ENCODE measurements around the gene BOK.
"Not testable (repeated sequence)": the region's sequence is repeated elsewhere in the genome, so short reads cannot be mapped to it uniquely, and the experiment has no call there.

The BOK gene

DNA sequence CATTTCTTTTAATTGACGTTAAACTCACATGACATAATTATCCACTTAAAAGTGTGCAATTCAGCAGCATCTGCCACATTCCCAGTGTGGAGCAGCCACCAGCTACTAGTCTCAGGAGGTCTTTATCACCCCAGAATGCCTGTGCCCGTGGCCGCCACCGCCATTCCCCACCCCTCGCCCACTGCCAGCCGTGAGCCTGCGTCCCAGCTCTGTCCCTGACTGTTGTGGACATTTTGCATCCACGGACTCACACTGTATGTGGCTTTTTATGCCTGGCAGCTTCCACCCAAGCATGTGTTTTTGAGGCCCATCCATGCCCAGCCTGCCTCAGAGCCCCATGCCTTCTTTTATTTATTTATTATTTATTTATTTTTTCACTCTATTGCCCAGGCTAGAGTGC is 9.2 kb downstream of the BOK start:
- H3K4me3 ChIP-seq (ENCODE audit: low read length): no peak overlapping the region
- DNase-seq (ENCODE audit: low read depth, low spot score): no peak

DNA sequence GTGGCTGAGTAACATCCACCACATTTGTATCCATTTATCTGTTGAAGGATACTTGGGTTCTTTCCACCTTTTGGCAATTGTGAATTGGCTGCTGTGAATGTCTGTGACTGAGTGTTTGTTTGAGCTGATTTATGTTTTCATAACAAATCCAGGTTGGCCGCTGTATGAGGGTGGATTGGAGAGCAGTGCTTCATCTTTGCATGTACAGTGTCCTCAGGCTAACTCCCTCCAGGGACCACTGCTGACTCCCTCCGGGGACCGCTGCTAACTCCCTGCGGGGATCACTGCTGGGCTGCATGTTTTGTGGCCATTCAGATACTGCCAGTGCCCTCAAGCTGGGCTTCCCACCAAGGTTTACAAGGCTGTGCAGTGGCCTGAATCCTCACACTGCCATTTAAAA is 10.2 kb downstream of the BOK start:
- no peak overlapping the region for H3K4me3 ChIP-seq (ENCODE audit: low read length)
- no peak for DNase-seq (ENCODE audit: low read depth, low spot score)

DNA sequence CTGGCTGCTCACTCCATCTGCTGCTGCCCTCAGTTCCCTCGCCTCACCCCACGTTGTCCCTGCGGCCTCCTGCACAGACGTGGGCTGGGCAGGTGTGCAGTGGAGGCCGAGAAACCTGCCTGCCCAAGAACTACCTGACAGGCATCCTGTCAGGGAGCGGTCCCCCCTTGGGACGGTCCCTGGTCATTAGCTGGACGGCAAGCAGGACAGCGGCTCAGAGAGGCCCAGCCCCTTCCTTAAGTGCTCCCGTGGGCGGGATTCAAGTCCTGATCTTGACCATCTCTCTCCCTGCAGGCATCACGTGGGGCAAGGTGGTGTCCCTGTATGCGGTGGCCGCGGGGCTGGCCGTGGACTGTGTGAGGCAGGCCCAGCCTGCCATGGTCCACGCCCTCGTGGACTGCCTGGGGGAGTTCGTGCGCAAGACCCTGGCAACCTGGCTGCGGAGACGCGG is 11.3 kb downstream of the BOK start:
- no peak for DNase-seq (ENCODE audit: low read depth, low spot score)
- no peak overlapping the region for H3K4me3 ChIP-seq (ENCODE audit: low read length)

DNA sequence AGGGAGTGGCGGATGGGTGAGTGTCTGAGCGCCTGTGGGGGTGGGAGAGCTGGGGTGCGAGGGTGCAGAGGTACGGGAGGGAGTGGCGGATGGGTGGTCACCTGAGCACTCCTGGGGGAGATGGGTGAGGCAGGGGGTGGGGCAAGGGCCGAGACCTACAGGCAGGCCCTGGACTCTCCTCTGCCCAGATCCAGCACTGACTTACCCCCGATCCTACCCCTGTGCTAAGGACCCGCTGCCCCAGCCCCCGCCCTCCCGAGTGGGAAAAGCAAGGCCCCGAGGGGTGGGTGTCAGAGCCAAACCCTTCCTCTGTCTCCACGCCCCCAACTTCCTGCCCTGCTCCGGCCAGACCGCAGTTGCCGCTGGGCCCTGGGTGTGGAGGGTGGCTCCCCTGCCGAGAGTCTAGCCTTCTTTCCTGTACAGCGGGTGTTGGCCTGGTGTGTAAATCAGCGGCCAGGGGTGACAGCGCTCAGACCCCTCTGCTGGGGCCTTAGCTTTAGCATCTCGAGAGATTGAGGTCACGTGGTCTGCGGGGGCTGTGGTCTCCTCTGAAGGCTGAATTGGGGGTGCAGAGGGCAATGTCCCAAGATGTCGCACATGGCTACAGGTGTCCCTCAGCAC is 12.5 kb downstream of the BOK start:
- DNase-seq (ENCODE audit: low read depth, low spot score): no peak
- H3K4me3 ChIP-seq (ENCODE audit: low read length): no peak overlapping the region

DNA sequence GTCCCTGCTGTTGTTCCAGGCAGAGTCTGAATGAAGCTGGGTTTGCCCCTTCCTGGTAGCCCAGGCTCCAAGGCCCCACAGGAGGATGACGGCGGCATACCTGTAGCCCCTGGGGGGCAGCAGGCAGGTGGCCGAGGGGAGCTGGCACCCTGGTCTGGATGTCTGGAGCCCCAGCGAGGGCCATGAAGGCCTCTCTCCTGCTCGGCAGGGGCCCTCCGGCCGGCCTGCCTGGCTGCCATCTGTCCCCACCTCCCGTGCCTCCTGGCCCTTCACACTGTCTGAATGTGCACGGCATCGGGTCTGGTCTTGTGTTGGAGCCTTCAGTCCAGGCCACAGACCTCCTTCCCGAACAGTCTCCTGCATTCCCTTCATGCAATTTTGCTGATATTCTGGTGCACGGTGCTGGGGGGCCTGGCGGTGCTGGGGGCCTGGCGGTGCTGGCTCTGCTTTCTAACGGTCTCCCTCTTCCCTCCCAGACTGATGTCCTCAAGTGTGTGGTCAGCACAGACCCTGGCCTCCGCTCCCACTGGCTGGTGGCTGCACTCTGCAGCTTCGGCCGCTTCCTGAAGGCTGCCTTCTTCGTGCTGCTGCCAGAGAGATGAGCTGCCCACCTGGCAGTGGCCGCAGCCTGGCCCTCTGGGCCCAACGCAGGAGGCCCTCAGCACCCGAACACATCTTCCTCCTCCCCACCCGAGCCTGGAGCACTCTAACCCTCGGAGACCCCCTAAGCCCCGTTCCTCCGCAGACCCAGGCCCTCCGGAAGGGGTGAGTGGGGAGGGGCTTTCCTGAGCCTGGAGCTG is 13.5 kb downstream of the BOK start:
- no peak overlapping the region for H3K4me3 ChIP-seq (ENCODE audit: low read length)
- DNase-seq (ENCODE audit: low read depth, low spot score): no peak

DNA sequence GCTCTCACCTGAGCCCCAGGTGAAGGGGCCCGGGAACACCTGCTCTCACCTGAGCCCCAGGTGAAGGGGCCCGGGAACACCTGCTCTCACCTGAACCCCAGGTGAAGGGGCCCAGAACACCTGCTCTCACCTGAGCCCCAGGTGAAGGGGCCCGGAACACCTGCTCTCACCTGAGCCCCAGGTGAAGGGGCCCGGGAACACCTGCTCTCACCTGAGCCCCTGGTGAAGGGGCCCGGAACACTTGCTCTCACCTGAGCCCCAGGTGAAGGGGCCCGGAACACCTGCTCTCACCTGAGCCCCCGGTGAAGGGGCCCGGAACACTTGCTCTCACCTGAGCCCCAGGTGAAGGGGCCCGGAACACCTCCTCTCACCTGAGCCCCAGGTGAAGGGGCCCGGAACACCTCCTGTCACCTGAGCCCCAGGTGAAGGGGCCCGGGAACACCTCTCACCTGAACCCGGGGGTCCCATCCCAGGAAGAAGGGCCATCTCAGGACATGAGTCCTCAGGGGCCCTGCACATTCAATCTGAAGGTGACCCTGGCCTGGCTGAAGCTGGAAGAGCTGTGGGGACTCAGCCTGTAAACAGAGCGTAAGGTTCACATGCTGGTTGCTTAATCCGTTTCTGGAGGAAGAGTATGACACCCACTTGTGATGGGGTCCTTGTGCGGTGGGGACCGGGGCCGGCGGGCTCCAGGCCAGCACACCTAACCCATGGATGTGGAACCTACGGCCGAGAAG is 14.5 kb downstream of the BOK start:
- H3K4me3 ChIP-seq (ENCODE audit: low read length); DNase-seq (ENCODE audit: low read depth, low spot score): not testable (repeated sequence)

DNA sequence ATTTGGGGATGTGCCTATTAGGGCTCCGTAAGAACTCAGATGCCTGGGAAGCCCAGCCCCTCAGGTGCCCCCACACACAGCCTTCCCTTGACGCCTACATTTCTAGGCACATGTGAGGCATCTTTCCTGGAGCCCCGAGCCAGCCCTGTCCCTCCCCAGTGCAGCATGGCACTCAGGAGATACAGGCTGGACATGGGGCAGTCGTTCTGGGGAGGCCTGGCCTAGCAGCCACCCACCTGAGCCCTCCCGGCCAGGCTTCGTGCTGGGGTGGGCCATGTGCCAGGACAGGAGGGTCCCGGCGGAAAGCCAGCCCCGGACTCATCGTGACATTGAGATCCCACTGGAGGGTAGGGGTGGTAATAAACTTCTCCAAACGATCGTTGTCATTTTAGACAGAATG is 15.2 kb downstream of the BOK start:
- H3K4me3 ChIP-seq (ENCODE audit: low read length): no peak overlapping the region
- DNase-seq (ENCODE audit: low read depth, low spot score): no peak

DNA sequence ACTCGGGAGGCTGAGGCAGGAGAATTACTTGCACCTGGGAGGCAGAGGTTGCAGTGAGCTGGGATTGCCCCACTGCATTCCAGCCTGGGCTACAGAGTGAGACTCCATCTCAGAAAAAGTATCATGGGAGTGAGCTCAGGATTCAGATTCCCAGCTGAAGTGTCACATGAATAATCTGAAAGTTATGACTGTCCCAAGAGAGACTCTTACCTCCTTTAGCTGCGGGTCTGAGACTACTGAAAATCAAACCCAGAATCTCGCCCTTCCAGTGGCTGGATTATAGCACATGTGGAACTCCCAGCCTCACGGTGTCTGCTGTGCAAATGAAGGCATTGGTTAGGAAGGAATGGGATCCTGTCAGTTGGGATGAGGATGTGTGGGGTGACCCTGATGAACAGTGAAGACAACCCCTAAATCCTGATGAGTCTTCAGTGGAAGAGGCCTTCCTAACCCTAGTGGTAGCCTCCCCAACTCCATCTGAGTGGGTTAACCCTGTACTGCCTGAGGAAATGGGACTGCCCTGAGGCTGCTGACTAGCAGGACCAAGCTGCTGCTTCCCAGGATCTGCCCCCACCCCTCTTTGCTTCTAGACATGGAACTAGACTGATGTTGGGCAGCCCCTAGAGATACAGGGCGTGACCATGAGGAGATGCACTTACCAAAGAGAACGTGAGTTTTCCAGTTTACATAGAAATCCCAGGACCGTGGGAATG is 16.5 kb downstream of the BOK start:
- DNase-seq (ENCODE audit: low read depth, low spot score): no peak
- H3K4me3 ChIP-seq (ENCODE audit: low read length): no peak overlapping the region

DNA sequence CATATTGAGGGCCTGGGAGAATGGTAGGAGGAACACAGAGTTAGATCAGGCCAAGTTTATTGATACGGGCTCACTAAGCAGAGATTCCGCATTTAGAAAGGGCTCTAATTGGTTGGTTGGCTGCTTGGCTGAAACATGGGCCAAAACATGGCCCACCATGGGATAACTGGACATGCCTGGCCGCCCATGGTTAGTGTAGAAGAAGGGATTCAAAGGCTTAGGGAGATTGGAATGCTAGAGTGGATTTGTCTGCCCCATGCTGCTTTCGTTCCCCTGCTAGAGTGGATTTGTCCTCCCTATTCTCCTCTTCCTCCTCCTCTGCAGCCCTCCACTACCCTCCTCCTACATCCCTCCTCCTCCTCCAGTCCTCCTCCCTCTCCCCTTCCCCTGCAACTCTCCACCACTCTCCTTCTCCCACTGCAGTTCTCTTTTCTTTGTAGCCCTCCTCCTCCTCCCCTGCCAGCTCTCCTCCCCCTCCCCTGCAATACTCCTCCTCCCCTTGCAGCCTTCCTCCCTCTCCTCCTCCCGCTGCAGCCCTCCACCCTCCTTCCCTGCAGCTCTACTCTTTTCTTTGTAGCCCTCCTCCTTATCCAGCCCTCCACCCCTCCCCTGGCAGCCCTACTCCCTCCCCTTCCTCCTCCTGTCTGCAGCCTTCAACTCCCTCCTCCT is 17.2 kb downstream of the BOK start:
- no peak for DNase-seq (ENCODE audit: low read depth, low spot score)
- no peak overlapping the region for H3K4me3 ChIP-seq (ENCODE audit: low read length)

DNA sequence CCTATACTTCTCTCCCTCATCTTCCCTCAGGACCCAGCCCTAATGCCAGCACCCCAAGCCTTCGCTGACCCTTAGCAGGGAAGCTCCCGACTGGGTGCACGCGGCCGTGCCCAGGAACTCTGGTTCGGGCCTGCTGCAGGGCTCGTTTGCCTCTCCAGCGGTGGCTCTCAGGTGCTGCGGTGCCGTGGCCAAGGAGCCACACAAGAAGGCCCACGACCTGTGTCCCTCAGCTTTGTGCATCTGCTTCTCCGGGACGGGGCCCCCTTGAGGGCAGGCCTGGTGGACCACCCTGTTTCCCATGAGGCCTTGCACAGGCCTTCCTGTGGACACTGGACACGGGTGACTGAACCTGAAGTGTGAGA is 17.7 kb downstream of the BOK start:
- H3K4me3 ChIP-seq (ENCODE audit: low read length): no peak overlapping the region
- no peak for DNase-seq (ENCODE audit: low read depth, low spot score)

DNA sequence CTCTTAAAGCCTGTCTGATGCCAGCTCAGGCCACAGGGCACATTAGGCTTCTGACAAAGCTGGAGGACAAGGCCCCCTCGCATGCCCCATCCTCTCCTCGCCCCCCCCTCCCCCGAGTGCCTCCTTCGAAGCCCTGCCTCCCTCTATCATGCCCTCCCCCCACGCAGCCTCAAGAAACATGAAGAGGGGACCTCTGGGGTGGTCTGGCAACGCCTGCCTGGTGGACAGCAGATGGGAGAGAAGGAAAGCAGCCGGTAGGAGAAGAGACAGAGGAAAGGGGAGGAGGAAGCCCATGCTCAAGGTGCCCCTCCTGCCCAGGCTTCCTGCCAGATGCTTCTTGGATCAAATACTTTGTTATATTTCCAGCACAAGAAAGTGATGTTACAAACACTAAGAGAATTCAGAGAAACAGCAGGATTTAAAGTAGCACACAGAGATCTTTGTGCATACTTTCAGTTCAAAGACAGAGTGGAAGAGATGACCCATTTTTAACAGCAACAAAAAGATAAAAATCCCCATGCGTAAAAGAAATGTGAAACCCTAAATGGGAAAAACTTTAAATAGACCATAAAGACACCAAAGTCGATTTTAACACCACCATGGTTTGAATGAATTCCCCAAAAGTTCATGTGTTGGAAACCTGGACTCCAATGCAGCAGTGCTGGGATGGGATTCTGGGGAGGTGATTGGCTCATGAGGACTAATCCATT is 19.0 kb downstream of the BOK start:
- no peak for DNase-seq (ENCODE audit: low read depth, low spot score)

DNA sequence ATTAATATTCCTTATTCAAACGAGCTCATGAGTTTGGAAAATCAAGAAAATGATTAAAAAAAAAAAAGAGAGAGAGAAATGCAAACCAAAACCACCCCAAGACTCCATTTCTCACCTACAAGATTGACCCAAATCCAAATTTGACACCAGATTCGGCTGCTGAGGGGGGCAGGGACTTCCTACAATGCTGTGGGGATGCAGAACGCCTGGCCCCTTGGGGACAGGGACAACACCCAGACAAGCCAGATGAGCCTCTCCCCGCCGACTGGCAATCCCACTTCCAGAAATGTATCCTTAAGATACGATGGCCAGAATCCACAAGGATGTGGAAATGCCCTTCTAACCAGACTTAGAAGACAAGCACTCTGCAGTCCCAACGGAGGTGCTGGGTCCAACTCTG is 20.7 kb downstream of the BOK start:
- no peak for DNase-seq (ENCODE audit: low read depth, low spot score)

More for the DNA sequence above, 19.0 kb downstream of the BOK start:
- H3K4me3 ChIP-seq (ENCODE audit: low read length): no peak overlapping the region

DNA sequence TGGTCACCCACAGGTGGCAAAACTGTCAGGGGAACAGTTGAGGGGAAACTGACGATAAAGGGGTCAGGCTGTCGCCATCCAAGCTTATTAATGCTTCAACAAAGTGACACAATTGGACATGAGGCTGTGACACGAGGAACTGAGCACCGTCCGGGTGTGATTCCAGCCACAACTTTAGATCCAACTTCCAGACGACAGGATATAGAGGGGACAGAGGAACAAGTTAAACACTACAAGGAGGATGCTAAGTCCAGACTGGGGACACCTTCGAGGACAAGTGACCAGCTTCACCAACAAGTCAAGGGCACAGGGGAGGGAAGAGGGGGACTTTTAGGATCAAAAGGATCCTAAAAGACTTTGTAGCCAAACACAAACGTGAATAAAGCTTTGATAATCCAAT is 23.8 kb downstream of the BOK start:
- no peak overlapping the region for H3K4me3 ChIP-seq (ENCODE audit: low read length)

More for the DNA sequence above, 20.7 kb downstream of the BOK start:
- no peak overlapping the region for H3K4me3 ChIP-seq (ENCODE audit: low read length)

DNA sequence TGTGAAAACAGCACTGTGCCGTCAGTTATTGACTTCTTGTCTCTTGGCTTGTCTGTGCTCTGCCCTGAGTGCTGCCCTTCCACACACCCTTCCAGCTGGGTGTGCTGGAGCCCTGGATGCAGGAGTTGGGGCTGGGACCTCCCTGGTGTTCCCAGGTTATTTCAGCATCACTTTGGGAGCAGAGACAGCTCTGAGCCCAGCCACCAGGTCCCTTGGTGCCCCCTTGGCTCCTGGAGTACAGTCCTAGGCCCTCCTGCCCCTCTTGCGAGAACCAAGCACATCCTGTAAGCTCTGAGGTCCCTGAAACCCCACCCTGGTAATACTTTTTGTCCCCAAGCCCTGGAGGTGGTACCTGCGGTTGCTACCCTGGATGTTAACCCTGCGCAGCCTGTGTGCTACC is 24.3 kb downstream of the BOK start:
- no peak for DNase-seq (ENCODE audit: low read depth, low spot score)
- no peak overlapping the region for H3K4me3 ChIP-seq (ENCODE audit: low read length)

More for the DNA sequence above, 23.8 kb downstream of the BOK start:
- no peak for DNase-seq (ENCODE audit: low read depth, low spot score)

DNA sequence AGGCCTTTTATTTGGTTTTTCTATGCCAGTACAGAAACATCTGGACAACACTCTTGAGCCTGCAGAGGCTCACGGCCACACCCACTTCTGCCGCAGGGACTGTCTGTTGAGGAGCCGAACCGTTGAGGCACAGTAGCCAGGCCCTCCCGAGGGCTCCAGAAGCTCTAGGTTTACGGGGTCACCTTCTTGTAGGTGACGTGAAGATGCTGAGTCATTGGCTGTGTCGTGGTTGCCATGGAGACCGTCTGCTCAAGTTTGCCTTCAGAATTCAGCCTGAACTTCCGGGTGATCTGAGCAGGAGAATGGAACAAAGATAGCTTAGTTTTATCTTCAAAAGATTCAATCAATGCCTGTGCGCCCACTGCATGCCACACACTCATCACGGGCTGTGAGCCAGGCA is 25.9 kb downstream of the BOK start:
- H3K4me3 ChIP-seq (ENCODE audit: low read length): no peak overlapping the region
- DNase-seq (ENCODE audit: low read depth, low spot score): no peak

DNA sequence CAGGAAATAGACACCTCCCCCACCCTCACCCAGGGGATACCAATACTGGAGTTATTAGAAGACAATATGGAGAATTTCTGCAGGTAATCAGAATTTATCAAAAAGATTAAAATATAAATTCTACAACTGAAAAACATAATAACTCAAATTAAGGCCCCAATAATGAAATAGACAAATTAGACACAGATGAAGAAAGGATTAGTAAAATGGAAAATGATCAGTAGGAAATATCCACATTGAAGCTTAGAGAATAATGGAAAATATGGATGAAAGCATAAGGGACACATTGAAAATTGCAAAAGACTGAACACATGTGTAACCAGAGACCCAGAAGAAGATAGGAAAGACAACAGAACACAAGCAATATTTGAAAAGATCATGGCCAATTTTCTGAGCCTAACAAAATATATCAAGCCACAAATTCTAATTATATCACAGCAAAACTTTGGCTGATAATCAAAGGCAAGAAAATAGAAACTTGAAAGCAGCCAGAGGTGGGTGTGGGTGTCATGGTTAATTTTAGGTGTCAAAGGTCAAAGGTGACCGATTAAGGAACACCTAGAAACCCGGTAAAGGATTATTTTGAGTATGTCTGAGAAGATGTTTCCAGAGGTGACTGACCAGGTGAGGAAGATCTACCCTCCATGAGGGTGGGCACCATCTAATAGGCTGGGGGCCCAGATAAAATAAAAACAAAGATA is 28.2 kb downstream of the BOK start:
- DNase-seq (ENCODE audit: low read depth, low spot score): no peak

DNA sequence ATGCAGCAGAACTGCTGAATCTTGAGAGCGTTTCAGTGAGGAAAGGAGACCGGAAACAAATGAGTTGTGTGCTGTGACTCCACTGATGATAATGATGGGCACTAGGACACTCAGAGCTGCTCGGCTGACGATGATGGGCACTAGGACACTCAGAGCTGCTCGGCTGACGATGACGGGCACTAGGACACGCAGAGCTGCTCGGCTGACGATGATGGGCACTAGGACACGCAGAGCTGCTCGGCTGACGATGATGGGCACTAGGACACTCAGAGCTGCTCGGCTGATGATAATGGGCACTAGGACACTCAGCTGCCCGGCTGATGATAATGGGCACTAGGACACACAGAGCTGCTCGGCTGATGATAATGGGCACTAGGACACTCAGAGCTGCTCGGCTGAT is 31.3 kb downstream of the BOK start:
- not testable (repeated sequence) for H3K4me3 ChIP-seq (ENCODE audit: low read length); DNase-seq (ENCODE audit: low read depth, low spot score)

More for the DNA sequence above, 28.2 kb downstream of the BOK start:
- H3K4me3 ChIP-seq (ENCODE audit: low read length): no peak overlapping the region

Data from Jurkat, Clone E6-1 (cell line).